ENCODE results near the gene SMG1. TPM values are rescaled to one million over a fixed set of nuclear protein-coding genes. Genes with fewer than 3 reads are reported as not detected.
A peak's percentile ranks its signal among the peaks of the same experiment; 100 is the strongest.

The SMG1 gene
- total and polyA plus RNA-seq, 2 of the 13 experiments (the other 11 are each of a cell fraction or from before 2014, with no cell fraction given) = 48.7 to 53.7 TPM

- TF ChIP-seq ISL2 (CRISPR knock-in tag; IDR thresholded peaks at IDR 0.05) (peak; percentile 41; the same call in 1 of the 2 replicates), ZNF776 (CRISPR knock-in tag; IDR thresholded peaks at IDR 0.05) (peak; percentile 97), CENPBD1 (CRISPR knock-in tag; IDR thresholded peaks at IDR 0.05; ENCODE audit: borderline replicate concordance, low read depth) (0 out of 2 replicates have a peak, but pooled peaks have one; percentile 97), ZHX1 (CRISPR knock-in tag; IDR thresholded peaks at IDR 0.05; ENCODE audit: low read depth) (peak; percentile 89), ZNF550 (CRISPR knock-in tag; IDR thresholded peaks at IDR 0.05; ENCODE audit: borderline replicate concordance) (peak; percentile 61; the same call in 1 of the 2 replicates), ZNF281 (CRISPR knock-in tag; IDR thresholded peaks at IDR 0.05; ENCODE audit: borderline replicate concordance) (peak; percentile 92), HIVEP1 (CRISPR knock-in tag; IDR thresholded peaks at IDR 0.05) (peak; percentile 98), DZIP1 (CRISPR knock-in tag; IDR thresholded peaks at IDR 0.05) (peak; percentile 49; the same call in 1 of the 2 replicates), FIP1L1 (IDR thresholded peaks at IDR 0.05; ENCODE audit: borderline replicate concordance, insufficient read depth, low read depth, low read length) (peak; percentile 38; the same call in 1 of the 2 replicates), ARHGAP35 (CRISPR knock-in tag; IDR thresholded peaks at IDR 0.05; ENCODE audit: borderline replicate concordance) (peak; percentile 90), PHF21A (CRISPR knock-in tag; IDR thresholded peaks at IDR 0.05) (peak; percentile 94), BRCA1 (CRISPR knock-in tag; IDR thresholded peaks at IDR 0.05) (0 out of 2 replicates have a peak, but pooled peaks have one; percentile 66), TOPORS (CRISPR knock-in tag; IDR thresholded peaks at IDR 0.05) (peak; percentile 88), ELF1 (CRISPR knock-in tag; IDR thresholded peaks at IDR 0.05) (peak; percentile 77)
- TF ChIP-seq, protein P1, sequence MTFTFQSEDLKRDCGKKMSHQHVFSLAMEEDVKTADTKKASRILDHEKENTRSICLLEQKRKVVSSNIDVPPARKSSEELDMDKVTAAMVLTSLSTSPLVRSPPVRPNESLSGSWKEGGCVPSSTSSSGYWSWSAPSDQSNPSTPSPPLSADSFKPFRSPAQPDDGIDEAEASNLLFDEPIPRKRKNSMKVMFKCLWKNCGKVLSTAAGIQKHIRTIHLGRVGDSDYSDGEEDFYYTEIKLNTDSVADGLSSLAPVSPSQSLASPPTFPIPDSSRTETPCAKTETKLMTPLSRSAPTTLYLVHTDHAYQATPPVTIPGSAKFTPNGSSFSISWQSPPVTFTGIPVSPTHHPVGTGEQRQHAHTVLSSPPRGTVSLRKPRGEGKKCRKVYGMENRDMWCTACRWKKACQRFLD (CRISPR knock-in tag; IDR thresholded peaks at IDR 0.05; ENCODE audit: borderline replicate concordance) = 0 out of 2 replicates have a peak, but pooled peaks have one; percentile 89
Measured at GRCh38 chr16:18925986-18926865, at the start of gene SMG1 (continued).
